AG04449 (cell line): ENCODE measurements around the gene SLC25A14.

Experiments used
- CTCF ChIA-PET: fragments of 350-600 bp; formaldehyde crosslinking; extraction: SDS; loops from one replicate; lab custom pipeline; 2021; ENCODE audit warnings: antibody characterized with exemption; lab: Yijun Ruan, JAX
- POLR2A ChIA-PET: fragments of 400-600, 350-600 bp; formaldehyde crosslinking; extraction: SDS; loops from one replicate; lab custom pipeline; 2020; ENCODE audit warnings: antibody characterized with exemption, inconsistent platforms; lab: Yijun Ruan, JAX
- DNase-seq: peaks from one replicate; pipeline ENCODE4 v3.0.0-alpha.2; 2010; ENCODE audit warnings: low read depth, low spot score
- H3K4me3 ChIP-seq: 2 replicates; pipeline ENCODE4 v1.5.1; 2011; ENCODE audit warnings: low read depth, mild to moderate bottlenecking, control low read depth, low read length
- TF ChIP-seq, protein P1 (sequence below): IDR thresholded peaks from one replicate; pipeline ENCODE4 v1.5.1; 2011; ENCODE audit warnings: mild to moderate bottlenecking, moderate library complexity, low read length, control low read depth, inconsistent platforms; ENCODE audit not compliant: insufficient read depth; ENCODE audit errors: missing control alignments

SLC25A14 gene

DNA sequence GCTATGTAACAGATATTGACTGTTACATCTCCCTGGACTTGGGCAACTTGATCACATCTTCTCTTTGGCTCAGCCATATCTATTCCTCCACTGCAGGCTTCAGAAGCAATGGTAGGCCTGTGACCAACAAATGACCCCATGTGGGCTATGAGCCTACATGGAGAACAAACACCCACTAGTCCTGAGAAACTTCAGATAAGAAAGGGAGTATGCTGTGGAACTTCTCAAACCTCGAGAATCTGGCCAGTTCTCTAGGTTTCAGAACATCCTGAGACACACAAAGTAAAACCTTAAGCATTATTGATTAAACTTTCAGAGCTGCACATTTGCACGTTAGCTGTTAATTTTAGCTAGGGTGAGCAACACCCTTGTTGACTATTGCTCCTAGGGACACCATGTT, 78.3 kb downstream of the SLC25A14 start:
- TF ChIP-seq, protein P1, sequence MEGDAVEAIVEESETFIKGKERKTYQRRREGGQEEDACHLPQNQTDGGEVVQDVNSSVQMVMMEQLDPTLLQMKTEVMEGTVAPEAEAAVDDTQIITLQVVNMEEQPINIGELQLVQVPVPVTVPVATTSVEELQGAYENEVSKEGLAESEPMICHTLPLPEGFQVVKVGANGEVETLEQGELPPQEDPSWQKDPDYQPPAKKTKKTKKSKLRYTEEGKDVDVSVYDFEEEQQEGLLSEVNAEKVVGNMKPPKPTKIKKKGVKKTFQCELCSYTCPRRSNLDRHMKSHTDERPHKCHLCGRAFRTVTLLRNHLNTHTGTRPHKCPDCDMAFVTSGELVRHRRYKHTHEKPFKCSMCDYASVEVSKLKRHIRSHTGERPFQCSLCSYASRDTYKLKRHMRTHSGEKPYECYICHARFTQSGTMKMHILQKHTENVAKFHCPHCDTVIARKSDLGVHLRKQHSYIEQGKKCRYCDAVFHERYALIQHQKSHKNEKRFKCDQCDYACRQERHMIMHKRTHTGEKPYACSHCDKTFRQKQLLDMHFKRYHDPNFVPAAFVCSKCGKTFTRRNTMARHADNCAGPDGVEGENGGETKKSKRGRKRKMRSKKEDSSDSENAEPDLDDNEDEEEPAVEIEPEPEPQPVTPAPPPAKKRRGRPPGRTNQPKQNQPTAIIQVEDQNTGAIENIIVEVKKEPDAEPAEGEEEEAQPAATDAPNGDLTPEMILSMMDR = no peak
- no peak for DNase-seq
- ChIA-PET CTCF (no interaction called here), POLR2A (no interaction called here)
- H3K4me3 ChIP-seq = no peak overlapping the region

- no peak overlapping the region for H3K4me3 ChIP-seq
- no peak for DNase-seq
- CTCF ChIA-PET = no interaction called here
- POLR2A ChIA-PET = no interaction called here
- TF ChIP-seq, protein P1 = no peak
These were observed 79.0 kb downstream of the SLC25A14 start for GRCh38 chrX:130418740-130419139.

DNA sequence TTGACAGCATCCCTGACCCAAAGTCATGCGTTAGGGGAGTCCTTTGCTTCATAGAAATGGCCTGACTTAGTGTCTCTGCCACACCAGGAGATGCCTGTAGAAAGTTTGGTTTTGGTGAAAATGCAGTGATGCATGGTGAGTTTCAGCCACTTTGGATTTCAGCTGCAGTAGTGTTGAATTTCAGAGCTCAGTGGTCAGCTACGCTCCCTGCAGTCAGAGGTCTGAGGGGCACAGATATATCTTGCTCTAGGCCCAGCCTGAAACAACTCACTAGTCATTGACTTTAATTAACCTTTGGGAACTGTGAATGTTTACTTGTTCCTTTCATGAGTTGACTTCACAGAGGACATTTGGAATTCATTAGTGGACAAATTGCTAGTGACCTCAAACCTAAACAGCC, 79.5 kb downstream of the SLC25A14 start:
- POLR2A ChIA-PET = no interaction called here
- CTCF ChIA-PET = no interaction called here
- TF ChIP-seq, protein P1 = no peak
- no peak for DNase-seq
- no peak overlapping the region for H3K4me3 ChIP-seq
